Neutrophil (primary cell): ENCODE data around the gene ST6GALNAC5.
A peak's percentile ranks its signal among the peaks of the same experiment; 100 is the strongest.

Experiments used
- H3K27ac ChIP-seq: fragments of 200-600 bp; sonication (generic); 2 replicates; pipeline ENCODE4 v1.5.1; 2016; ENCODE audit warnings: mild to moderate bottlenecking, moderate library complexity
- H3K27me3 ChIP-seq: fragments of 200-600 bp; sonication (generic); 2 replicates; pipeline ENCODE4 v1.6.0; 2016; ENCODE audit warnings: mild to moderate bottlenecking
- H3K36me3 ChIP-seq: fragments of 200-600 bp; sonication (generic); 2 replicates; pipeline ENCODE4 v1.5.1; 2017
- H3K4me1 ChIP-seq, 2 experiments: fragments of 200-600 bp in 1 of 2; sonication (generic) in 1 of 2; 1 replicate in 1 of 2; 2 replicates in 1 of 2; pipeline versions ENCODE4 v1.5.1 to v1.6.1; 2013 to 2016; ENCODE audit warnings: low read depth in 1 of 2, low read length in 1 of 2, mild to moderate bottlenecking in 1 of 2, moderate library complexity in 1 of 2; ENCODE audit not compliant: control insufficient read depth in 1 of 2, insufficient read depth in 1 of 2
- H3K4me3 ChIP-seq, 2 experiments: fragments of 200-600 bp in 1 of 2; sonication (generic) in 1 of 2; 1 replicate in 1 of 2; 2 replicates in 1 of 2; pipeline ENCODE4 v1.5.1; 2013 to 2016; ENCODE audit warnings: low read depth in 1 of 2, low read length in 1 of 2, mild to moderate bottlenecking in 1 of 2, moderate library complexity in 1 of 2
- H3K9me3 ChIP-seq: fragments of 200-600 bp; sonication (generic); 2 replicates; pipeline ENCODE4 v1.5.1; 2016
- TF ChIP-seq, protein P1 (sequence below): fragments of 200-600 bp; sonication (generic); IDR thresholded peaks from 2 replicates; pipeline ENCODE4 v1.5.1; 2016; ENCODE audit warnings: antibody characterized with exemption

ST6GALNAC5 gene

DNA sequence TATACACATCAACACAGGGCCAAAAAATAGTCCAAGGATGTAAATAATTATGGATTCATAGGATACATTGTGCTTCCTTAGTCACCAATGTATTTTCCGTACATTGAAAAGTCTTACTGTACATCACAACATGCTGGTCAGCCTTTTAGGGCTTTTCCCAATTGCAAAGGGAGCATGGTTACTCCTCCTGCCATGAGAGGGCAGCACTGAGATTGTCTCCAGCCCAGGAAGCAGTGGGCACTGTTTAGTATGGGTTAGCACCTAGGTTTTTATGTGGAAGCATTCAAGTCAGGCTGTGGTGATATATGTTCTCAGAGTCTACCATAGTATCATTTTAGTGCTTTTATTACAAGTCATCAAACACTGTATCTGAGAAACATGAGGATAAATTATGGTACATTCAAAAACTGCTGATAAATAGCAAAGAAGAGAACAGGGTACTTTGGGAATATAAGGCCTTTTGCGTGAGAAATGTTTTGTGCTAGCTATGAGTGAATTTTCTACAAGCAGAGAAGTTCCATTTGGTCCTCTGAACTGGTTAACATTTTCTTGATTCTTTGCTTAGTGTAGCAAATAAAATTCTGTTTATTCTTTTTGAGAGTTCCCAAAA lies 34.0 kb downstream of the ST6GALNAC5 start:
- TF ChIP-seq, protein P1, sequence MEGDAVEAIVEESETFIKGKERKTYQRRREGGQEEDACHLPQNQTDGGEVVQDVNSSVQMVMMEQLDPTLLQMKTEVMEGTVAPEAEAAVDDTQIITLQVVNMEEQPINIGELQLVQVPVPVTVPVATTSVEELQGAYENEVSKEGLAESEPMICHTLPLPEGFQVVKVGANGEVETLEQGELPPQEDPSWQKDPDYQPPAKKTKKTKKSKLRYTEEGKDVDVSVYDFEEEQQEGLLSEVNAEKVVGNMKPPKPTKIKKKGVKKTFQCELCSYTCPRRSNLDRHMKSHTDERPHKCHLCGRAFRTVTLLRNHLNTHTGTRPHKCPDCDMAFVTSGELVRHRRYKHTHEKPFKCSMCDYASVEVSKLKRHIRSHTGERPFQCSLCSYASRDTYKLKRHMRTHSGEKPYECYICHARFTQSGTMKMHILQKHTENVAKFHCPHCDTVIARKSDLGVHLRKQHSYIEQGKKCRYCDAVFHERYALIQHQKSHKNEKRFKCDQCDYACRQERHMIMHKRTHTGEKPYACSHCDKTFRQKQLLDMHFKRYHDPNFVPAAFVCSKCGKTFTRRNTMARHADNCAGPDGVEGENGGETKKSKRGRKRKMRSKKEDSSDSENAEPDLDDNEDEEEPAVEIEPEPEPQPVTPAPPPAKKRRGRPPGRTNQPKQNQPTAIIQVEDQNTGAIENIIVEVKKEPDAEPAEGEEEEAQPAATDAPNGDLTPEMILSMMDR = no peak
- Histone ChIP-seq H3K36me3 (no peaks in the 10 kb centered on the region), H3K27me3 (no peaks in the 10 kb centered on the region), H3K27ac (no peak overlapping the region), H3K4me1 (peaks cover 6 to 15% of the 10 kb centered on the region in 2 experiments), H3K4me3 (no peak overlapping the region), H3K9me3 (no peaks in the 10 kb centered on the region)

DNA sequence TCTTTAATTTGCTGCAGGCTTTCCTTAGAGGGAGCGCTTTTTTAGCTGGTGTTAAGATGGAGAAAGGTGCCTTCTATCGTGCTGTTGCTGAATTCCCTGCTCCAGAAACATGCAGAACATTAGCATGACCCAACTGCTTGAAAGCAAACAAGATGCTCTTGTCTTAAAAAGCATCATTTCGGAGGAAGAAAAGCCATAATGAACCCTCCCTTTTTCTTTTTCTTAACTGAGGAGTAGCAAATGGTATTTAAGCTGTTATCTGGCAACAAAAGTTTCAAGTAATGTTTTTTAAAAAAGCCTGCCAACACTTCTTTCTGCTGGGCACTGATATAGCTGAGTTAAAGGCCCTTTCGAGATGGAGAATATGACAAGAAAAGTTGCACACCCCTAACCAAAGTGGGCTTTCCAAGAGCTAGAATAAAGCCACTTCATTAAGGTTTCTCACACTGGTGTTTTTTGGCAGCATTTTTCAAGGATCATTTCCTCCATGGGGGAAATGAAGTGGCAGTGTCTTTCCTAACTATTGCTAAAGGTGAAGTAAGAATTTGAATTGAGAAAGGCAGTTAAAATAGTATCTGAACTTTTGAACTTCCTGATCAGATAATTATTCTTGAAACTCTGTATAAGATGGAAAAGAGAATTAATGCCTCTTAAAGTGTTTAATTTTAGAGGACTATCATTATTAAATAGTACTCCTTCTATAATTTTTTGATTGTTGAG lies 38.8 kb downstream of the ST6GALNAC5 start:
- TF ChIP-seq, protein P1 = no peak
- Histone ChIP-seq H3K4me3 (peak overlapping the region in 1 of 2 experiments; percentile 3), H3K27ac (peak overlapping the region; percentile 10)

DNA sequence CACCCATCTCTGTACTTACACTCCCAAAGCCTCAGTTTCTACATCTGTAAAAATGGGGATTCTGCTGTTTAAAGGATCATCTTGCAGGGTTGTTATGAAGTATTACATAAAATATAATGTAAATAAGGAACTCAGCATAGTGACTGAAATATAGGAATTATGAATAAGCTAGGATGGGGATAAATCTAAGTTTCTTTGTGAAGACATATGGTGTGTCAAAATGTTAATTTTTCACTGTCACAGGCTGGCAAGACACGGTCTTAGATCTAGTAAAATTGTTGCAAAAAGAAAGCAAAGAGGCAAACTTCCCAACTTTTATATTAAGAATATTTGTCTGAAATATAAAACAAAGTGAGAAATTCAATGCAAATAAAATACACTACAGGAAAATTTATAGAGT lies 42.0 kb downstream of the ST6GALNAC5 start:
- Histone ChIP-seq H3K4me3 (no peak overlapping the region), H3K9me3 (no peaks in the 10 kb centered on the region), H3K27me3 (no peaks in the 10 kb centered on the region), H3K27ac (no peak overlapping the region), H3K36me3 (no peaks in the 10 kb centered on the region), H3K4me1 (peaks cover 12 to 23% of the 10 kb centered on the region in 2 experiments)
- TF ChIP-seq, protein P1 = no peak

More for the DNA sequence above, 38.8 kb downstream of the ST6GALNAC5 start:
- H3K36me3 ChIP-seq = no peaks in the 10 kb centered on the region
- peaks cover 12 to 23% of the 10 kb centered on the region in 2 experiments for H3K4me1 ChIP-seq
- H3K9me3 ChIP-seq = no peaks in the 10 kb centered on the region
- no peaks in the 10 kb centered on the region for H3K27me3 ChIP-seq

DNA sequence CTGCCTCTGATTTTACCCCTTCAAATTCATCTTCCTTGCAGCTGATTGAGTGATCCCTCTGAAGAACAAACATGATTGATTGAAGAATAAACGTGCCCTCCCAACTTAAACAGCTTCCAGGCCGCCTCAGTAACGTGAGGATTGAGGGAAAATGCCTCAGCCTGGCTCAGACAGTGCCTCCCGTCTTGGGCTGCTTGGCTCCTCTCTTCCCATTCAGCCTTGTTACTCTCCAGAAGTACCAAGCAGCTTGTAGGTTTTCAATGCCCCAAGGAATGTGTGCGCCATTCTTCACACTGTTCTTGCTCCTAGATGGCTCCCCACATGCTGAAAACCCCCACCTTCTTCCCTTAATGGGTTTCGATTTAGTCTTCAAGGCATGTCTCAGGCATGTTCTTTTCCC lies 51.8 kb downstream of the ST6GALNAC5 start:
- Histone ChIP-seq H3K9me3 (no peaks in the 10 kb centered on the region), H3K27me3 (no peaks in the 10 kb centered on the region), H3K36me3 (no peaks in the 10 kb centered on the region), H3K4me1 (no peaks in the 10 kb centered on the region), H3K27ac (no peak overlapping the region), H3K4me3 (no peak overlapping the region)
- TF ChIP-seq, protein P1 = no peak

DNA sequence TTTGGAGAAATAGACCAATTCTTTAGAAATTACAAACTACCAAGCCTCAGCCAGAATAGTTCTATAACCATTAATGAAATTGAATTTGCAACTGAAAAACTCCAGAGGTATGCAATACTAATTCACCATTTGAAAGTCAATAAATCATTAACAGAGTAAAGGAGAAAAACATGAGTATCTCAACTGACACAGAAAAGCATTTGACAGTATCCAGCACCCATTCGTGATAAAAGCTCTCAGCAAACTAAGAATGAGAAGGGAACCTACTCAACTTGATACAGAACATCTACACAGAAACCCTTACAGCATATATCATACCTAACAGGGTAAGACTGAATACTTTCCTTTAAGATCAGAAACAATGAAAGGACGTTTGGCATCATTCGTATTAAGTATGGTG lies 54.3 kb downstream of the ST6GALNAC5 start:
- H3K4me3 ChIP-seq = no peak overlapping the region
- no peaks in the 10 kb centered on the region for H3K27me3 ChIP-seq
- no peaks in the 10 kb centered on the region for H3K9me3 ChIP-seq

More for the DNA sequence above, 54.3 kb downstream of the ST6GALNAC5 start:
- TF ChIP-seq, protein P1 = no peak
- Histone ChIP-seq H3K4me1 (no peaks in the 10 kb centered on the region), H3K36me3 (no peaks in the 10 kb centered on the region), H3K27ac (no peak overlapping the region)
